Upper lobe of right lung (tissue), 1 donor: Measurements from ENCODE around the gene CIC. TPM values are rescaled to one million over a fixed set of nuclear protein-coding genes. Genes with fewer than 3 reads are reported as not detected.

Experiments
- ATAC-seq: fragments of 200-7000 bp; cut with Tn5 transposase; one replicate; pipeline ENCODE4 v1.9.1; 2020; ENCODE audit warnings: mild to moderate bottlenecking, moderate library complexity
- DNase-seq: peaks from one replicate; pipeline ENCODE4 v3.0.0-alpha.2; 2020
- H3K27ac ChIP-seq: fragments of 200-600 bp; one replicate; pipeline ENCODE4 v1.8.0; 2022
- H3K27me3 ChIP-seq: fragments of 200-600 bp; one replicate; pipeline ENCODE4 v1.8.0; 2022; ENCODE audit warnings: mild to moderate bottlenecking
- H3K36me3 ChIP-seq: fragments of 200-600 bp; one replicate; pipeline ENCODE4 v1.8.0; 2022
- H3K4me1 ChIP-seq: fragments of 200-600 bp; one replicate; pipeline ENCODE4 v1.8.0; 2022
- H3K4me3 ChIP-seq: fragments of 200-600 bp; one replicate; pipeline ENCODE4 v1.8.0; 2022; ENCODE audit warnings: mild to moderate bottlenecking
- H3K9me3 ChIP-seq: fragments of 200-600 bp; one replicate; pipeline ENCODE4 v1.8.0; 2022
- CTCF ChIP-seq: fragments of 200-600 bp; IDR thresholded peaks from one replicate; pipeline ENCODE4 v1.8.0; 2022; ENCODE audit warnings: antibody characterized with exemption
- intact Hi-C: fragments of 100-400 bp; cut with DNase I; formaldehyde crosslinking; loops from one replicate; pipeline ENCODE4 v1.11.0; 2022
- total RNA-seq: library from RNA; stranded (reverse); fragmentation: NEBNext Ultra II Directional; extraction: Animal tissue kit (Norgen Biotek cat#: 25700); gene quantifications from one replicate; pipeline ENCODE4 v1.2.1, GENCODE V29; 2021
- donor health status: DM: no; HTN: yes; CAD: no; lungs with severe emphysema.

CIC gene
- total RNA-seq, 1 donor from 2014 or later = 76.7 TPM

GRCh38 chr19:42239544-42240220 is 29.4 kb upstream of the CIC start:
- intact Hi-C loops = no loop called here

GRCh38 chr19:42241279-42241678 is 27.8 kb upstream of the CIC start:
- Histone ChIP-seq H3K27ac (peak overlapping the region; percentile 87), H3K36me3 (peaks cover 18% of the 10 kb centered on the region), H3K9me3 (no peaks in the 10 kb centered on the region), H3K4me3 (peak overlapping the region; percentile 88), H3K4me1 (peaks cover 30% of the 10 kb centered on the region), H3K27me3 (no peaks in the 10 kb centered on the region)
- no peak for TF ChIP-seq CTCF
- DNase-seq (no peak), ATAC-seq (no peak)
- intact Hi-C loops = no loop called here

More at GRCh38 chr19:42239544-42240220, 29.4 kb upstream of the CIC start:
- Histone ChIP-seq H3K4me3 (no peak overlapping the region), H3K36me3 (peaks cover 34% of the 10 kb centered on the region), H3K4me1 (peaks cover 25% of the 10 kb centered on the region), H3K9me3 (no peaks in the 10 kb centered on the region), H3K27ac (no peak overlapping the region), H3K27me3 (no peaks in the 10 kb centered on the region)
- TF ChIP-seq CTCF = no peak
- DNase-seq = no peak
- no peak for ATAC-seq

- H3K9me3 ChIP-seq = no peaks in the 10 kb centered on the region
- no peaks in the 10 kb centered on the region for H3K27me3 ChIP-seq
- H3K4me1 ChIP-seq = peaks cover 32% of the 10 kb centered on the region
- H3K4me3 ChIP-seq = peak overlapping the region; percentile 88
- no peak for DNase-seq
- H3K27ac ChIP-seq = peak overlapping the region; percentile 87
- intact Hi-C loops = no loop called here
- peaks cover 11% of the 10 kb centered on the region for H3K36me3 ChIP-seq
- TF ChIP-seq CTCF = no peak
- no peak for ATAC-seq
Observed at GRCh38 chr19:42242069-42242511, 27.0 kb upstream of the CIC start.

- TF ChIP-seq CTCF = no peak
- H3K27me3 ChIP-seq = no peaks in the 10 kb centered on the region
- ATAC-seq (peak; percentile 88), DNase-seq (peak; percentile 99)
- H3K36me3 ChIP-seq = peaks cover 11% of the 10 kb centered on the region
- H3K4me1 ChIP-seq = peaks cover 32% of the 10 kb centered on the region
- H3K9me3 ChIP-seq = no peaks in the 10 kb centered on the region
- intact Hi-C loops = no loop called here
- H3K4me3 ChIP-seq = peak within 1 kb of the TSS; percentile 88
- peak within 1 kb of the TSS; percentile 90 for H3K27ac ChIP-seq
Observed at GRCh38 chr19:42242512-42243409, 26.3 kb upstream of the CIC start, which contains the start of gene GSK3A. Gene GSK3A, minus strand, starts transcription at chr19:42242602. Its CDS starts 137 bp downstream, at chr19:42242465.

GRCh38 chr19:42244347-42245220 is 24.5 kb upstream of the CIC start:
- TF ChIP-seq CTCF = peak; percentile 63
- intact Hi-C loops = no loop called here
- Histone ChIP-seq H3K36me3 (peaks cover 8% of the 10 kb centered on the region), H3K27me3 (no peaks in the 10 kb centered on the region), H3K4me1 (peaks cover 32% of the 10 kb centered on the region), H3K27ac (peak overlapping the region; percentile 90), H3K4me3 (peak overlapping the region; percentile 88), H3K9me3 (no peaks in the 10 kb centered on the region)
- peak; percentile 66 for ATAC-seq
- peak; percentile 96 for DNase-seq
